ENCODE results near the gene RUNX2. TPM values are rescaled to one million over a fixed set of nuclear protein-coding genes. Genes with fewer than 3 reads are reported as not detected.
A peak's percentile ranks its signal among the peaks of the same experiment; 100 is the strongest.
"Not testable (repeated sequence)": the region's sequence is repeated elsewhere in the genome, so short reads cannot be mapped to it uniquely, and the experiment has no call there.

RUNX2 gene
- polyA plus RNA-seq, 1 donor, result 2.5 TPM

DNA sequence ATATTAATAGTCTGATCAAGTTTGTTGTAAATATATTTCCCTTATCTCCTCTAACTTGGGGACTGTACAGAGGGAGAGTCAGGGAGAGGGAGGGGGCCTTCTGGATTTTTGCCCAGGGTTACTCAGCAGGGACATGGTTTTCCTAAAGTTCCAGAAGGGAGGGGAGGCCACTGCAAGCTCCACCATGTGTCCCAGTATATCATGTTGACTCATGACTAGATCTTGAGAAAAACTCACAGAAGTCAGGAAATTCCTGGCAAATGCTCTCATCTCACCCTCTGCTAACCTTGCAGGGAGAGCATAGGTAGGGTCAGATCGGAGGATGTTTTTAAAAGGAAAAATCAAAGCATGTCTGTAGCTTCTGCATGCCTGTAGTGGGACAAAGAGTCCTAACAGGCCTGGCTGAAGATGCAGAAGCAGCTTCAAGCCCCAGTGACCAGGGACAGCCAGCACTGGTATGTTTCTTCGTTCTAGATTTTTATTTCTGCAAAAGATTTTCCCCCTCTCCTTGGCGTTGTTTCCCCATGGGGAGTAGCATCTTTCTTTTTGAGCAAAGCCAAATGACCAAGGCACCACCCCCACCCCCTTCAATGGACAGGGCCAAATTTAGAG is 322.5 kb downstream of the RUNX2 start:
- DNase-seq, result no peak

DNA sequence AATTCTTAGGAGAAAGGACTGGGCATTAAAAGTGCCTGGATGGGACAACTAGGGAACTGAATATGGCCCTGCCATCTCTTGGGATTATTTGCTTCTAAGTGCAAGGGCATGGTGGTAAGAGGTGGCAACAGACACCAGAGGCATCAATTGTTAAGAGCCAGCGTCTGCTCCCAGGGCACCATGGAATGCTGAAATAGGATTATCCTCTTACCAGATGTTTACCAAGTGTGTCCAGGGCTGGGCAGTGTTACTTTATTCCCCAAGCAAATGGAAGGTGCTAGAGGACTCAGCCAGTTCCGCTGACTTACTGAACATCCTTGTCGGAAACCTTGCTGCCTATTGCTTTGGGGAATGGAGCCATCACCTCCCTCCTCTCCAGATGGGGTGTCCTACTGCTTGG is 323.2 kb downstream of the RUNX2 start:
- no peak for DNase-seq

DNA sequence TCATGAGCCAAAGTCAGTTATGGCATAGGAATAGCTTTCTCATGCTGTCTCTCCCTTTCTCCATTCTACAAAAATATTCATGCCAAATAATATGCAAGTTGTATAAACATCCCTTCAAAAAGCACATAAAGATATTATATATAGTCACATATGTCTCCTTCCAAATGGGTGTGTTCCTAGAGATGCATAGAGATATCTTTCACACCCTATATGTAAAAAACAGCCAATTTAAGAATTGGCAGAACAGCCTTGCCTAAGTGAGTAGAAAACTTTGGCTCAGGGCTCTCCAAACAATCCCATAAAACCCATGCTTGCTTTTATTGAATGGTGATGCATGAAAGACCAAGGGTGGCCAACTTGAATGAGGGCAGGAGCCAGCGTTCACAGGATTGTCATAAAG is 324.3 kb downstream of the RUNX2 start:
- no peak for DNase-seq

DNA sequence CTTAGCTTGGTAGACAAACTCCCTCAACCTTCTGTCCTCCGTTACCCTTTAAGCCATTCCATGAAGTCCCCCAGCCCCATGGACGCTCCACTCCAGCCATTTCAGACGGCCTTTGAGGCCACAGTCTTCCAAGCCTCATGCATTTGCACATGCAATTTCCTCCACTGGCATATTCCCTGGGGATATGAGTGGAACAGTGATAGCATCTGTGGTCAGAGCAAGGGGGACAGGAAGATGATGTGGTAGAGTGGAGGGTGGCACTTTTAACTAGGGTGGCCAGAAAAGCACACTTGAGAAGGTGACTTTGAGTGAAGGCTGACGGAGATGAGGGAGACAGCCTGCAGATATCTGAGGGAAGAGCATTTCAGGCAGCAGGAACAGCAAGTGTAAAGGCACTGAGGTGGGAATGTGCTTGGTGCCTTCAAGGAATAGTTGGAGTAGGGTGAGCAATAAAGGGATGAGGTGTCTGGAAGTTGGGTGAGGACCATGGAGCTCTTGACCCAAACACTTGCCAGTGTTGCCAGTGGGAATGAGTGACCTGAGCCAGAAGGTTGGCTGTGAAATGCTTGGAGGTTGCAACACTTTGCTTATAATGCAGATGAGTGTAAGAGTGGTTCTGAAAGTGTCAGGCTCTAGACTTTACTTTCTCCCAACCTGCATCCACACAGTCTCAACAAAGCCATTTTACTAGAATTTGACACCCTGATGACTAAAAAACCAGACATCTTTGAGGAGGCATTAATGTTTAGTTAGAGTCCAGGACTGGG is 325.2 kb downstream of the RUNX2 start:
- DNase-seq, result no peak

DNA sequence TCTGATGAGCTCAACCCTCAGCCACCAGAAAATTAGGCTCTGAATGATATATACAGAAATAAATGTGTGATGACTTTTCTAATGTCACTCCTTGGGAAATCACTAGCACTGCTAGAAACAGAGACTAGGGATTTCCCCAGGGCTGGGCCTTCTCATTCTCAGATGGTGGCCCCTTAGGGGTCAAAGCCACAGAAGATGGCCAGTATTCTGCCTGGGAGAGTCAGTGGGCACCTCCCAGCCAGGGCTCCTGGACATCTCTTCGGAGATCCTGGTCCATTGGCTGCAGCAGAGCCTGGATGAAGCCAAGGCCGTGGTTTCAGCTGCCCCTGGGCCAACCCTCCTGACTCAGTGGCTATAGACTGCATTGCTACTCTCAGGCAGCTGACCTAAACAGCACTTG is 326.5 kb downstream of the RUNX2 start:
- no peak for DNase-seq

DNA sequence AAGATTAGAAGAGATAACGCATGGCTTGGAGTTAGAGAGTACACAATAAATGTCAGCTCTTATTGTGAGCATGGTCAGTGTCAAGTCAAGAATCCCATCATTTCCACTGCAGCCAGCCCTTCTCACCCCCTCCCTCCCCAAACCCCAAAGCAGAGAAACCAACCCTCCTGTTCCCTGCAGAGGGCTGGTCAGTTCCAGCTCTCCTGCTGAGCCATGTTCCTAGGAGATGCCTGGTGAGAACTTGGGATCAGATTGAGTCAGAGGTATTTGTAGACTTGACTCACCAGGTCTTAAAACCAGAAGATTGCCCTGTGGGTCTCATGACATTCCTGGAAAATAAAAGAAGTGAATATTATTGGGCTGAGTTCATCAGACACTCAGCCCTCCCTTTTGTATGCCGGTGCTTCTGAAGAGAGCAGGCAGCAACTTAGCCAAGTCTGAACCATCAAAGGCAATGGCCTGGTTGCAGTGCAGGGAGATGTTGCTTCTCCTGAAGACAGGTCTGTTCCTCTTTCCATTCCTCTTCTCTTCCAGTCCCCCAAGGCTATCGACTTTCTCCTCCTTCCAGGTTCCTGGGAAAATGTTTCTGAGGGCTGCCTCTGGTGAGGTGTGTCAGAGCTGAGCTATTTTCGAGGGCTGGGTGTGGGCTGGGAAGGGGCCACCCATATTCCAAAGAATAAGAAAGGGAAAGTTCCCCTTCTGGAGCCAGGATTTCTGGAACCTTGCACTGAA is 327.8 kb downstream of the RUNX2 start:
- no peak for DNase-seq

DNA sequence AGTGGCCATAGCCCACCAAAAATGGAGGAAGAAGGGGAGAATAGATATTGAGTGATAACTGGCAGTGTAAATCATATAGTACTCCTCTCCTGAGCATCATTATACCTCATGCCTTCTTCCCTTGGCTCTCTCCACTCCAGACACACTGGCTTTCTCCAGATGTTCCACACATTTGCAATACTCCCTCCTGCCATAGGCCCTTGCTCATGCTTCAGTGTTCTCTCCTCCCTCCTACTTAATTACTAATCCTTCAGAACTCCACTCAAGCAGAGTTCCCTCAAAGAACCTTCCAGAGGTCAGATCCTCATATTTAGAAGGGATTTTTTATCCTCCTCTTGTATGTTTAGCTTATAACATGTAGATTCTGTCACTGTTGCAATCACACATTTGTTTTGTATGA is 329.1 kb downstream of the RUNX2 start:
- DNase-seq, result no peak

DNA sequence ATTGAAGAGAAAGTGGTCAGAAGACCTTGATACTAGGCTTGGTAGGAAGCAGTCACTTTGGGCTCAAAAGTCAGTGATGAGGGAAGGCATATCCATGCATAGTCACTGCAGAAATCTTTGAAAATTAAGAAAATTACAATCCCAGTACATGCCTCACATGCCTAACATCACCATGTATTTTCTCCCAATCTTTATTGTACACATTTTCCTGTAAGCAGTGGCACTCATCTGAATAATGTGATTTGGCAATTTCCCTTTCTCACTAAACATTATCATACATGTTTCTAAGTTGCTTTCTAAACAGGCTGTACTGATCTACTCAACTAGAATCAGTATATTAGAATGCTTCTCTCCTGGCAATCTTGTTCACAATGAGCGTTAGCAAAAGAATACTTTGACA is 330.3 kb downstream of the RUNX2 start:
- no peak for DNase-seq

DNA sequence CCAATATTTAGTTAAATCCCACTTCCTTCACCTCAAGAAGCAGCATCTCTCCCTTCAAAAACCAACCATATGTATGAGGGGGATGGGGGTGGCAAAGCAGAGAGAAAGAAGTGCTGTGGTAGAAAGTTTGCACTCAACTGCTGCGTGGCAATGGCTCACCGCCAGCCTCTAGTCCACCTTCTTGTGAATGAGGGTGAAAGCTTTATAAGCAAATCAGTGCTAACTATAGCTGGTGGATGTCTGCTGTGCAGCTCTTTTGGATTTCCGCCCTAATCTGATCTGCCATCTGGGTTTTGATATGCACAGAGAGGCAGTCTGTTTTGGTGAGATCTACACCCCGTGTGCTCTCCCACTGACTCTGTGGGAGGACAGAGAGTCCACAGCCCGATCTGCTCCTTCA is 330.8 kb downstream of the RUNX2 start:
- DNase-seq, result no peak

DNA sequence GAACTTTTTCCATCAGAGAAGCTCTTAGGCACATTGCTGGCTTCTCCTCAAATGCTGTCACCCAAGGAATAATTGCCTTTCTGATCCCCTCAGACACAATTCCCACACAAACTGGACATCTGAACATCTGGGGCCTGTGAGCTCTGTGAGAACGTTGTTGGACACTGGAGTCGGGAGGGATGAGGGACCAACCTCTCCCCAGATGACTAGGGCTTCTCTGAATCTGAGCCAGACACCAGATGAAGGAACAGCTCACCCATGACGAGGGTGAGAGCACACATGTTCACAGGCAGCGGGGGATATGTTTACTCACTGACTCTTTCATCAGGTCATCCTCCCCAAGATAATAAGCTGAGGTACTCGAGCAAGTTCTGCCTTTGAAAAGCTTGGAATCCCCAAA is 333.5 kb downstream of the RUNX2 start:
- DNase-seq, result no peak

DNA sequence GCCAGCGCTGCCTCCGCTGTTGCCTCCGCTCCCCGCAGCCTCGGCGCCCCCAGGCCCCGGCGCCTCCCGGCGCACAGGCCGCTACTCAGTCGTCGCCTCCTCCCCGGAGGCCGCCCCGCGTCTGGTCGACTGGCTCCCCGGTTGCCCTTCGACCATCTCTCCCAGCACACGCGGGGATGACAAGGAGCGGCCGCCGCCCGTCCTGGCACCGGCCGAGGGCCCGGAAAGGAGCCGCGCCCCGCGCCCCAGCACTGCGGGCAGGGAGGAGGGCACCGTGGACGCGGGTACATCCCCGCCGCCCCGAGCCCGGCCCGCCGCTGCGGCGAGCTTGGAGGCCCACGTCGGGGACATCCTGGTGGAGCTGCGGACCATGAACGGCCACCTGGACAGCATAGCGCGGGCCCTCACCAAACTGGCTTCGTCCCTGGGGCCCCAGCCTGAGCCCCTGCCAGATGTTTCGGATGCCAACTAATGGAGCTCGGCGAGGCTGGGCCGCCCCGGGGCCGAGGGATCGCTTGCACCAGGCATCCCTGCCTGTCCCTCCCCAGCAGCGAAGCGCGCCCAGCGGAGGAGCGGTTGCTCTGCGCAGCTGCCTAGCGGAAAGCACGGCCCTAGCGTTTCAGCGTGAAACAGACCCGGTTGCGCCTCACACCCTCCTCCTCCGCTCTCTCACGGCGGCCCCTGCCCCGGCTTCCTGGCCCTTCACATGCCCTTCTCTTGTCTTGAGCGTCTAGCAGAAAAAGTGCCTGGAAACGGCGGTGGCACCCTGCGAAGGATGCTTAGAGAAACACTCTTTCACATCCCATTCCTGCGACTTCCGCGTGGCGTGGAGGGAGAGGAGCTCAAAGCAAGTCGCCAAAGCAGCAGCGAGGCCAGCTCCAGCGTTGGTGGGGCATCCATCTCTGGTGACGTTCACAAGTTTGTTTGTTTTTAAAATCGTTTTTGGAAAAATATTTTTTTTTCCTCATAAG is 335.4 kb downstream of the RUNX2 start:
- DNase-seq, result peak; percentile 40

DNA sequence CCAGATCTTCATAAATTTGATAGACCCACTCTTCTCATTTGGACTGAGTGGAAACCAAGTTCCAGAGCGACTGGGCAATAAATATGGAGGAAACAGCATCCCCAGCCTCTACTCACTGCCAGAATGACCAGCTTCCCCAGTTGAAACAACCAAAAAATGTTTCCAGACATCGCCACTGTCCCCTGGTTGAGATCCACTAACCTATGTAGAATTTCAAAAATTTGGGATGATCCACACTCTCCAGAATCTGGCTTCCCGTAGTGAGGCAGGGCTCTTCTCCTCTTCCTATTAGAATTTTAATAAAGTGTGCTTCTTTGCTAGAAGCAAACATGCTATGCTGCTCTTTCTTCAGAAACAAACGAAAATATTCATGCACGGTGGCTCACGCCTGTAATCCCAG is 336.6 kb downstream of the RUNX2 start:
- DNase-seq, result no peak

DNA sequence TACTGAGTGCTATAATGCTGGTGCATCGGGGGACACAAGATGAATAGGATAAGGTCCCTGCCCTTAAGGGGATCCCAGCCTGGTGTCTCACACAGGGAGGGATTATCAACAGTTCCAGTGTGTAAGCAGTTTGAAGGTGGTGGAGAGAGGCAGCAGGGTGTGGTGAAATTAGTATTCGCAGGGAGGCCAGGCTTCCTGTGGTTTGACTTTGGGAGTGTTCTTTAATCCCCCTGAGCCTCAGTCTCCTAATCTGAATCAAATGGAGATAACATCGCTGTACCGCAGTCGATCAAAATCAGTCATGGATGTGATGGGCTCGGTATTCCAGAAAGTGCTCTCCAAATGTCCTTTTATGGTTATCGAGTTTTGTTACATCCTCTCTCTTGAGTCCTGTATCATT is 337.7 kb downstream of the RUNX2 start:
- no peak for DNase-seq

DNA sequence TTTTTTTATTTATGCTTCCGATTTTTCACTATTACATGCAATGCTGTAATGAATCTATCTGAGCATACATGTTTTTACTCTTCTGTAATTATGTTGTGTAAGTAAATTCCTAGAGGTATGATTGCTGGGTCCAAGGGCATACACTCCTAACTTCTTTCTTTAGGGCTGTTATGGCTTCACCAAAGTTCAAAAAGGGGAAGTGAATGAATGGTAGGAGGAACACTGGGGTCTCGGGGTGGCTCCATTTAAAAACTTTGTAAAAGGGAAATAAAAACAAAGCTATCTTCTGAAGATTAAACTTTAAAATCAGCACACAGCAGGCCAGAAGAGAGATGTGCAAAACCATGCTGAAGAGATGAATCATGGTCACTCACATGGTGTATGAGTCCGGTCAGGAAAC is 338.7 kb downstream of the RUNX2 start:
- no peak for DNase-seq

DNA sequence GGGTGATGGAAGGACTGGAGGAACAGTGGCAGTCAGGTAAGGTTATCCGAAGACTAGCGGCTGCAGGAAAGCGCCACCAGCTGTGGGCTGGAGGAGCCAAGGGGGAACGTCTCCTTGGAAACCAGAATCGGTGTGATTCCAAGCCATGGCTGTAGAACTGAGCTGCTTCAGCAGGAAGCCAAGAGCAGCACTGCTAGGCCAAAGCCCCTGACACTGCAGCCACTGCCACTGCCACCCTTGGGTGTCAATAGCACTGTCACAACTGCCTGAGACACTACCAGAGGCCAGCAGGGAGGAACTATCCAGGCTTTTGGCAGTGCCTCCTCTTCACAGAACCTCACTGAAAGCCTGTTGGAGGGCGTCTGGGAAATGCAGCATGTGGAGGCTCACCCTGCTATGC is 339.2 kb downstream of the RUNX2 start:
- DNase-seq, result no peak

DNA sequence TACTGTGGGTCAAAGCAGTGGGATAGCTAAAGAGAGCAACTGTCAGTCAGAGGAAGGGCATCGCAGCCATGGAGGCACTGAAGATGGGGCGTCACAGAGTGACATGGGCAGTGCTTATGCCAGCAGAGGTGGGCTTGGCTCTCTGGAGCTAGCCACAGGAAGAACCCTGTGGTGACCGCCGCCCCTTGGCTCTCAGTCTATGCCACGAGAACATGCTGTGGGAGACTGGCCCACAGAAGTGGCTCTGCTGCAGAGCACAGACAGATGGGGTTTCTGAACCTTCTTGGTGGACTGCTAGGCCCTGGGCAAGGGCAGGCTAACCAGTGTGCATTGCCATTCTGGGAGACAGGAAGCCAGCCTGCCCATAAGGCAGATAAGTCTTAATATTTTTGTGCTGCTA is 339.6 kb downstream of the RUNX2 start:
- no peak for DNase-seq

DNA sequence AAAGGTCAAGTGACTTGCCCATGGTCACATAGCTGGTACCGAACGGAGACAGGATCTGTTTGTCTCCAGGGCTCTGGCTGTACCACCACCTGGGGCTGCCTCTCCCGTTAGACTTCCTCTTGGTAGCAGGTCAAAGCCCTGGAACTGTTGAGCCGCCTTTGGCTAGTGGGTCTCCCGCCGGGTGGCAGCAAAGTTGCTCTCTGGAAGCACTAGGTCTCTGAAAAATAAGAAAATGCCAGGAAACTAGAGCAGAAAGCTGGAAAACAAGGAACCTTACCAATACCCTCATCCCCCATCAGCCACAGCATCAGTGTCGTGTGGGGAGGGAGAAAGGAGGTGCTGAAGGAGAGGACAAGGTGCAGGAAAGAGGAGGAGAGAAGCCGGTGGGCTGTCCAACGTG is 340.6 kb downstream of the RUNX2 start:
- DNase-seq, result no peak

DNA sequence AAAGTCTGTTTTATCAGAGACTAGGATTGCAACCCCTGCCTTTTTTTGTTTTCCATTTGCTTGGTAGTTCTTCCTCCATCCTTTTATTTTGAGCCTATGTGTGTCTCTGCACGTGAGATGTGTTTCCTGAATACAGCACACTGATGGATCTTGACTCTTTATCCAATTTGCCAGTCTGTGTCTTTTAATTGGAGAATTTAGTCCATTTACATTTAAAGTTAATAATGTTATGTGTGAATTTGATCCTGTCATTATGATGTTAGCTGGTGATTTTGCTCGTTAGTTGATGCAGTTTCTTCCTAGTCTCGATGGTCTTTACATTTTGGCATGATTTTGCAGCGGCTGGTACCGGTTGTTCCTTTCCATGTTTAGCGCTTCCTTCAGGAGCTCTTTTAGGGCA is 345.0 kb downstream of the RUNX2 start:
- not testable (repeated sequence) for DNase-seq

DNA sequence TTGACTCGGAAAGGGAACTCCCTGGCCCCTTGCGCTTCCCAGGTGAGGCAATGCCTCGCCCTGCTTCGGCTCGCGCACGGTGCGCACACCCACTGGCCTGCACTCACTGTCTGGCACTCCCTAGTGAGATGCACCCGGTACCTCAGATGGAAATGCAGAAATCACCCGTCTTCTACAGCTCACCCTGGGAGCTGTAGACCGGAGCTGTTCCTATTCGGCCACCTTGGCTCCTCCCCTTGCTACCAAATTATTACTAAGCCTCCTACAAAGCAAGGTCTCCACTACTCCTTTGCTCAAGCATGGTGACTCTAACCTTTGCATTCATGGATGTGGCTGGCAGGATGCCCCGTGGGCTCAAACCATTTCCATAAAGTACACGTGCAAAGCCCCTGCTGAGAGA is 347.0 kb downstream of the RUNX2 start:
- DNase-seq, result not testable (repeated sequence)

DNA sequence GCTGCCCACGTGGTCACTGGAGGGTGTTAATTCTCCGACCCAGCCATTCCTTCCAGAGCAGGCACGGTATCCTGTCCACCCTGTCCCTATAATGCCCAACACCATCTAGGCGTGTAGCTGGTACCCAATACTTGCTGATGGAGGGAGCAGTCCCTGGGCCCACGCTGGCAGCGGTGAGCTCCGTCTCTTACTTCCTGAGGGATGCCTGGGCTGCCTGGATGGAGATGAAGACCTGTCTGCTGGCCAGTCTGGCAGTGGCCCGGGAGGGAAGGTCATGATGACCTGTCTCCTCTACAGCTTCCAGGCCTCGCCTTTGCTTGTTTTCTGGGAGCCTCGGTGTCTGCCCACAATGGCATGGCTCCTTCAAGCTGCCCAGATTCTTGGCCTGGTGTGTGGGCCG is 347.5 kb downstream of the RUNX2 start:
- no peak for DNase-seq

DNA sequence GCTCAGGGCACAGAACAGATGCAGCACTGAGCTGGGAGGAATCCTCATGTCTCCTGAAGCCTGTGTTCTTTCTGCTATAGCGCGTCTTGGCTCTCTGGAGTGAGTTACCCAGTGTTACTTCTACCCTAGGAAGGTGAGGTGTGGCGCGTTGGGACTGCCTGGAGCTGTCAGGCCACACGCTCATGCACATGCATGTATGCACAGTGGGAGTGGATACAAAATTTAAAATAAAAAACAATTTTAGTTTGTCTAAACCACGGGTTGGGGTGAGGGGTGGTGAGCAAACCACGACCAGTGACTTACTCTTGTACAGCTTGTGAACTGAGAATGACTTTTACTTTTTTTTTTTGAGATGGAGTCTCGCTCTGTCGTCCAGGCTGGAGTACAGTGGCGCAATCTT is 348.2 kb downstream of the RUNX2 start:
- no peak for DNase-seq
